ELF-1 (cell line): Measurements from ENCODE around the gene FXYD7.
"Not testable (repeated sequence)": the region's sequence is repeated elsewhere in the genome, so short reads cannot be mapped to it uniquely, and the experiment has no call there.

Source experiments
- DNase-seq: peaks from one replicate; pipeline ENCODE4 v3.0.0-alpha.2; 2016; ENCODE audit warnings: low read depth, low spot score

The FXYD7 gene

DNA sequence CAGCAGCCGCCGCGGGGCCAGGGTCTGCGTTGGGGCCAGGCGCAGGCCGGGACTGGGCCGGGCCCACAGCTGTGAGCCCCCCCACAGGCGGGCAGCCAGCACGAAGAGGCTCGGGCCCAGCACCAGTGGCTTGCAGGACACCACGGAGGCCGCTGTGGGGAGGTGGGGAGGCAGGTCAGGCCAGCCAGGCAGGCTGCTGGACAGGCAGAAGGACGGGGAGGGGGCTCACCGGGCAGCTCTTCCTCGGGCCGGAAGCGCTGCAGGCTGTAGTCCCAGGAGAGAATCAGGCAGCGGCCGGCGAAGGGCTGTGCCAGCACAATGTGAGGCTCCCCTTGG lies 16.5 kb upstream of the FXYD7 start:
- peak; percentile 38 for DNase-seq

DNA sequence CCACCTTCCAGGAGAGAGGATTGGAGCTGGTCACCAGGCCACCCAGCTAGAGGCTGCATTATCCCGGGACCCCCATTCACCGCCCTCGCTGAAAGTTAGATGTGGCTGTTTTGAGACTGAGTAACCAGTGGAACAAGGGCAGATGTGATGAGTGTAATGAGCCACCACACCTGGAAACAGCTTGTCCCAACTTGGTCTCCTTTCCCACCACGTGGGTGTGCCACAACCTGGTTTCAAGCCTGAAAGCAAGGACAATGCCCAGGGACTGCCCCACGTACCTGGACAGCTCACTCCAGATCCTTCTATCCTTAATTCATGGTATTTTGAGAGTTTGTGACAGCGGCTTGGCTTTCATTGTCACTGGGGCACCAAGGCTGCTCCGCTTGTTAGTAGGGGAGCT lies 15.2 kb upstream of the FXYD7 start:
- no peak for DNase-seq

DNA sequence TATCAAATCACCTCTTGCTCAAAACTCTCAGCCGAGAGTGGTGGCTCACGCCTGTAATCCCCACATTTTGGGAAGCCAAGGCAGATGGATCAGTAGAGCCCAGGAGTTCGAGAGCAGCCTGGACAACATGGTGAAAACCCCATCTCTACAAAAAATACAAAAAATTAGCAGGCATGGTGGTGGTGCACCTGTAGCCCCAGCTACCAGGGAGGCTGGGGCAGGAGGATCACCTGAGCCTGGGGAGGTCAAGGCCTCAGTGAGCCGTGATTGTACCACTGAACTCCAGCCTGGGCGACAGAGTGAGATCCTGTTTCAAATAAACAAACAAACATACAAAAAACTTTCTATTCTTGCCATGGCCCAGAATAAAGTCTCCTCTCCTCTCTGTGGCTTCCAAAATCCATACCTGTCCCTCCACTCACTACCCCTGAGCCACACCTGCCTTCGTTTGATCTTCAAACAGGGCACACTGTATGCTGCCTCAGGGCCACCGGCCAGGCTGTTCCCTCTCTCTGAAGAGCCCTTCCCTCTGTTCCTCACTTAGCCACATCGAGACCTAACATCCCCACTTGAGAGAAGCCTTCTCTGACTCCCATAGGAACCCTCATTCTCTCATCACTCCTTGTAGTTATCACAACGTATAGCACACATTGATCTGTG lies 14.5 kb upstream of the FXYD7 start:
- no peak for DNase-seq

DNA sequence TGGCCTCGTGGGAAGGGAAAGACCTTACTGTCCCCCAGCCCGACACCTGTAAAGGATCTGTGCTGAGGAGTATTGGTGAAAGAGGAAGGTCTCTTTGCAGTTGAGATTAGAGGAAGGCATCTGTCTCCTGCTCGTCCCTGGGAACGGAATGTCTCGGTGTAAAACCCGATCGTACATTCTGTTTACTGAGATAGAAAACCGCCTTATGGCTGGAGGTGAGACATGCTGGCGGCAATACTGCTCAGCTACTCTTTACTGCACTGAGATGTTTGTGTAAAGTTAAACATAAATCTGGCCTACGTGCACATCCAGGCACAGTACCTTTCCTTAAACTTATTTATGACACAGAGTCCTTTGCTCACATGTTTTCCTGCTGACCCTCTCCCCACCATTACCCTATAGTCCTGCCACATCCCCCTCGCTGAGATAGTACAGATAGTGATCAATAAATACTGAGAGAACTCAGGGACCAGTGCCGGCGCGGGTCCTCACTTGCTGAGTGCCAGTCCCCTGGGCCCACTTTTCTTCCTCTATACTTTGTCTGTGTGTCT lies 13.3 kb upstream of the FXYD7 start:
- not testable (repeated sequence) for DNase-seq

DNA sequence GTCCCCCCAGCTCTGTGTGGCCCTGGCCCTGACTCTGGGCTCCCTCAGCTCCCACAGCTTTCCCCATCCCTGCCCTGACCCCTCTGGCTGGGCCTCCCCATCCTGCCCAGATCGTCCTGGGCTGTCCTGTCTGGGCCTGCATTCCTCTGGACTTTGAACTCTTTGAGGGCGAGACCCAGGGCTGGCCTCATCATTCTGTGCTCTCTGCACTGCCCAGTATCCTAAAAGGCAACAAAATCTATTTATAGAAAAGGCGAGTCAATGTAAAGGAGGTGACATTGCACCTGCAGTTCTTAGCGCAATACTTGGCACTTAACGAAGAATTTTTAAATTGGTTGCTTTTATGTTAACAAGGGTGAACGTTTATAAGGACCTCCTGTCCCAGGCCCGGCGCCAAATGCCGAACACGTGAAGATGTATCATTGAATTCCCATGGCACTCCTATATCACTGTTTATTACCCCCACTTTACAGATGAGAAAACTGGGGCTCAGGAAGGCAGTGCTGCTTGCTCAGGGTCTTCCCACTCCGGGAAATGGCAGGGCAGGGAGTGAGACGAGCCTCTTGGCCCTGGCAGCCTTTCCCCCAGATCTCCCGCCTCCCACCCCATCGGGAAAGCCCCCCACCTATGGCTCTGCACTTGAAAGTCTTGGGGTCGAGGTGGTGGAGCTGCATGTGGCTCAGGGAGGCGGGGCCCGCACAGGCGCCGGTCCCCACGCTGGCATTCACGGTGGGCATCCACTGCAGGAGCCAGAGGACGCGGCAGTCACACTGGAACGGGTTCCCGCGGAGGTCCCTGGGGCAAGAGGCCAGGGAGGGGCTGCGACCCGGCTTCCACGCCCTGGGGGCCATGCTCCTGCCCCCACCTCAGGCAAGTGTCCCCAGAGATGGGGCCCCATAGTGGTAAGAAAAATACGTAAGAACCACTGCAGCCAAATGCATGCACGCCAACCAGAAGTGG lies 12.0 kb upstream of the FXYD7 start:
- no peak for DNase-seq

DNA sequence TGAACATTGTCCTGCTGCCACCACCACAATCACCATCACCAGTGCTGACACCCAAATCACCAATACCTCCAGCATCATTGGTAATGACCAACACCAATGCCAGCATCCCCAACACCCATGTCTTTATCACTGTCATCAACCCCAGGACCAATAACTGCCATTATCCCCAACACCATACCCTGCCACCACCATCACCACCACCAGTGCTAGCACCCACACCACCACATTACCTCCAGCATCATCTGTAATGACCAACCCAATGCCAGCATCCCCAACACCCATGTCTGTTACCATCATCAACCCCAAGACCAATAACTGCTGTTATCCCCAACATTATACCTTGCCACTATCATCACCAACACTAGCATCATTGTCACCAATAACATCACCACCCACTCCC lies 10.8 kb upstream of the FXYD7 start:
- DNase-seq = no peak

DNA sequence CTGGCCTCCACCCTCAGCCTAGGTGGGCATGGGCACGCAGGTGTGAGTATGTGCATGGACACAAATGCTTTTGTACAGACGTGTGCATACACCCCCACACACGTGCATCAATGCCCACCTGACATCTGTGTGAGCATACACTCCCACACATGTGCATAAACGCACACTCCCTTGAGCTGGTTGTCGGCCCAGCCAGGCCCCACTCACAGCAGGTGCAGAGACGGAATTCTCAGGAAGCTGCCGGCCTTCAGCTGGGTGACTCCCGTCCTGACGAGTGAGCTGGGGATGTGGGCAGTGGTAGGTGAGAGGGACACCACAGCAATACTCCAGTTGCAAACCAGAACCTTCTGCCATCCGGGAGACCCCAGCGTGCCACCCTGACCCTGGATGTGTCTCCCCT lies 9.2 kb upstream of the FXYD7 start:
- no peak for DNase-seq

DNA sequence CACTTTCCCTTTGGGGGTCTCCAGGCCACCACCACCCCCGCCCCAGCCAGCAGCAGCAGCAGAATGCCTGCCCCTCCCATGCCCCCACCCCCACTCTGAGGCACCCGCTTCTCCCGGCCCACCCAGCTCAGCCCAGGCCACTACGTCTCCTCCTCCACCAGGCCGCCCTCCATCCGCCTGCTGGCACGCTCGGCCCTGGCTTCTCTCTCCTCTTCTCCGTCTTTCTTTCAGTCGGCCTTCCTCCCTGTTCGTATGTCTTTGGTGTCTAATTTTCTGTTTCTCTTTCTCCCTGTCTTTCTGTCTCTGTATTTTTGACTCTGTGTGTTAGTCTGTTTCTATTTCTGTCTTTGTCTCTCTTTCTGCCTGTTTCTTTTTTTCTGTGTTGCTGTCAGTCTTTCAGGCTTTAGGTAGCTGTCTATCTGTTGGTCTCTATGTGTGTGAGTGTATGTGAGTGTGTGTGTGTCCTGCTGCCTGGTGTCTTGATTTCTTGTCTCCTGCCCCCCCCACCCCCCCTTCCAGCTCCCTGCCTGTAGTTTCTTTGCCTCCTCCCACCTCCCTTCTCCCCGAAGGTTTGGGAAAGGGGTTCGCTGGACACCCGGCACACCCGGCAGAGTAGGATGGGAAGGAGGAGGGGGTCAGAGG lies 8.3 kb upstream of the FXYD7 start, which contains the start of gene LGI4:
Gene LGI4 (minus strand): TSS at position 459 of the 642 bp plus-strand sequence. CDS start 379 bp downstream, at position 80.
- DNase-seq = no peak

DNA sequence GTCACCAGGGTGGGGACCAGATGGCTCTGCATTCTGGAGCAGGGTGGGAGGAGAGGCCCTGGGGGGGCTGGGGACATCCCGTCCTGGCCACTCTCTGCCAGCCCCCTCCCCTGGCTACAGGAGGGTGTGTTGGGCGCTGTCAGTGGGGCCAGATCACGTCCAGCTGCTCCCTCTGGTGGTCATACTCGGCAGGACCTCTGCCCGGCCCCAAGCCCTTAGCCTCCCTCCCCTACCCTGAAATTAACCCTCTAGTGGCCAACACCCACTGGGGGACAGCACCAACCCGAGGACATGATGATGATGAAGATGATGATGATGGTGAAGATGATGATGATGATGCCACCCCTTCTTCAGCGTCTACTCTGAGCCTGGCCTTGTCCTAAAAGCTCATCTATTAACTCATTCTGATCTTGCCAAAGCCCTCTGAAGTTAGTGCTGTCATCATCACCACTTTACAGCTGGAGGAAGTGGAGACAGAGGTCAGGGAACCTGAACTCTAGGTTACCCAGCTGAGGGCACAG lies 7.6 kb upstream of the FXYD7 start:
- peak; percentile 97 for DNase-seq

DNA sequence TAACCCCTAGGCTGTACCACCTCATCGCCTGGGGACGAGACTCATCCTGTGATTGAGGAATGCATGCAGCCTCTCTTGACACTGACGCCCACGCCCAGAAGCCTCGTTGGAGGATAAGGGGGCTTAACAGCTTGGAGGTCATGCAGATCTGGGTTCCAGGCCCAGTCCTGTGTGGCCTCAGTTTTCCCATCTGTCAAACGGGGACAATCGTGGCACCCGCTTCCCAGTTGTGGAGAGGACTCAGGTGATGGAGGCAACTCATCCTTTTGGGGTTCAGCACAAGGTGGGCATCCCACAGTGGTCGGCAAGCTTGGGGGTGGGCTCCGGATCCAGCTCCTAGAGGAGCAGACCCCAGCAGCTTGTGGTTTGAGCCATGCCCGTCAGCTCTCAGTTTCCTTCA lies 6.8 kb upstream of the FXYD7 start:
- no peak for DNase-seq

DNA sequence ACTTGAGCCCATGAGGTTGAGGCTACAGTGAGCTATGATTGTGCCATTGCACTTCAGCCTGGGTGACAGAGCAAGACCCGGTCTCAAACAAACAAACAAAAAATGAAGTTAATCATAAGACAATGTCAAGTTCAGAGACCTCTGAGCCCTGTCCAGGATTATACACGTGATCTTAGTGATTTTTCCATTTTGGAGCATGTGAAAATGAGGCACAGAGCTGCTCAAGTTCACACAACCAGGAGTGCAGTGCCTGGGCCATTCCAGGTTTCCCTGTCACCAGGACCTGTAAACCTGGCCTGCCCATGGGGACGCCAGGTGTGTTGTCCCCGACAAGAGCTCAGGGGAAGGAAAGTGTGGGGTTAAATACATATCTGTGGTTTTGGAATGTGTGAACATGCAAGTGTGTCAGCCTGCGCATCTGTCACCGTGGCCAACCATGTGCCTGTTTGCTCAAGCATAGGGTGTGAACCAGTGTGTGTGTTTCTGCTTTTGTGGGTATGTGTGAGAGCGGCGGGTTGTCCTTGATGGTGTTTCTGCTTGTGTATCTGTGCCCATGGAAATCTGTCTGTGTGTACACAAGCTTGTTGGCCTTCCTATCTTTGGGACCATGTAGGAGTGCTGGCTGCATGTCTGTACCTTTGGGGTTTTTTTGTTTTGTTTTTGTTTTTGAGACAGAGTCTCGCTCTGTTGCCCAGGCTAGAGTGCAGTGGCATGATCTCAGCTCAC lies 5.9 kb upstream of the FXYD7 start:
- DNase-seq = no peak

DNA sequence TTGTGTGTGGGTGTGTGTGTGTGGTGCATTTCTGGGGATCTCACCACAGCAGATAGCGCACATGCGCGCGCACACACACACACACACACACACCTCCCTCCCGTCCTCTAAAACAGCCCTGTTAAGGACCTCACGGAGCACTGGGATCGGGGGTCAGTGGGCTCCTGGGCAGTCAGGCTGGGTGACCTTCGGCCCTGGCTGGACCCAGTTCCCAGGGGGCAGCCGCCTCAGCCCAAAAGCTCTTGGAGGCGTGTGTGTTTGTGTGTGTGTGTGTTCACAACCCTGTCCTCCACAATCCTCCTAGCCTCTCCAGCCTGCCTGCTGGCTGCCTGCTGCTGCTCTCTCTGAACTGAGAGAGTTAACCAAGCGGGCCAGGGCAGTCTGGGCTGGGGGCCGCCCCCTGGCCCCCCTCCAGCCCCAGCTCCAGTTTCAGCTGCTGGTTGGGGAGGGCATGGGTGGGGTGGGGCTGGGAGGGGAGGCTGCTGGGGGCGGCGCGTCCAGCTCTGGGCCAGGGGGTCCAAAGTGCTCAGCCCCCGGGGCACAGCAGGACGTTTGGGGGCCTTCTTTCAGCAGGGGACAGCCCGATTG lies 4.7 kb upstream of the FXYD7 start, which contains the start of gene FXYD1:
Gene FXYD1 (plus strand): TSS at position 520 of the 588 bp plus-strand sequence. CDS start 1,256 bp downstream, outside the sequence.
- no peak for DNase-seq

DNA sequence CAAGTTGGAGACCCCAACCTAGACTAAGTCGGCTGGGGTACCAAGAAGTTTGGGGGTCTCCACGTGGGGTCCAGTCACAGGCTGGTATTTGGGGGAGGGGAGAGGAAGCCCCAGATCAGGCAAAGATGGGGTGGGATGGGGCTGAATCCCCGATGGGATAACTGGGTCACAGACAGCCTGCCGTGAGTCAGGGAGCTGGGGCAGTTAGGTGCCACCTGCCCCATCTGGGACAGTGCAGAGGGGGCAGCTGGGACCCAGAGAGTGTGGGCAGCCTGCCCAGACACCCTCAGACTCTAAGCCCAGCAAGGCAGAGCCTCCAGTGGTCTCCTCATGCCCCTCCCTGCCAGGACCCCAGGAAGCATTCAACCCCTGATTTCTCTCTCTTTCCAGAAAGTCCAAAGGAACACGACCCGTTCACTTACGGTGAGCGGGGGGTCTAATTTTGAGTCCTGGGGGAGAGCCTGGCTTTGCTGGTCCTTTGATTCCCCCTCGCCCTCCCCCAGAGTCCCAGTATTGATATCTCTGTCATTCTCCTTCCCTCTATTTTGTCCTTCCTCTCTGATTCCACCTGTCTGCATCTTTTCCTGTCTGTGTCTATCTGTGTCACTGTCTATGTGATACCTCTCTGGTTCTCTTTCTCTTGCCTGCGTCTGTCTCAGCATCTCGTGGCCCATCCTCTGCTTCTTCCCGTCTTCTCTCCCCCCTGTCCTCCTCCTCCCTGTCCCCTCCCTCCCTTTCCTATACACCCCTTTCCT lies 2.7 kb upstream of the FXYD7 start:
- no peak for DNase-seq

DNA sequence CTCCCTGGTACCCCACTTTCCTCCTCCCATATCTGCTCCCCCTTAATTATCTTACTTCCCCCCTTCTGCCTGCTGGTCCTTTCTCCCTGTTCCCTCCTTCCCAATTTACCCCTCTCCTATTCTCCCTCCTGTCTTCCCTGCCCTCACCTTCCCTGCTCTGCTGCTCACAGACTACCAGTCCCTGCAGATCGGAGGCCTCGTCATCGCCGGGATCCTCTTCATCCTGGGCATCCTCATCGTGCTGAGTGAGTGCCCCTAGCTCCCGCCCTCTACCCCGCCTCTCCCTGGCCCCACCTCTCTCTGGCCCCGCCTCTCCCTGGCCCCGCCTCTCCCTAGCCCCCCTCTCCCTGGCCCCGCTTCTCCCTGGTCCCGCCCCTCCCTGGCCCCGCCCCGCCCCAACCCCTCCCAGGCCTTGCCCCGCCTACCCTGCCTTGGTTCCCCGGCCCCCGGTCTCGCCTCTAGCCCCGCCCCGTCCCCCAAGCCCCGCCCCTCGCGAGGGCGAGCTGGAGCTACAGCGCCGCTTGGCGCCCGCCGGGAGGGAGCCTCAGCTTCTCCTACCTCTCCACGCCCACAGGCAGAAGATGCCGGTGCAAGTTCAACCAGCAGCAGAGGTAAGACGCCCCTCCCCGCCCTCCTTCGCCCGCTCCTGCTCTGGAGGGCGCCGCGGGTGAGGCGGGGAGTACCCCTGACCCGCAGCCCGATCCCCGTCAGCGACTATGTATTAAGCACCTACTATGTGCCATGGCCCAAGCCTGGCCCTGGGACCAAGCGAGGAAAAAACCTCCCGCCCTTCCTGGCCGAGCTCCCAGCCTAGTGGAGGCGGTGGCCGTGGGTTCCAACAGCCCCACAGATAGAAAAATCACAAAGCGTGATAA lies 1.9 kb upstream of the FXYD7 start:
- peak; percentile 82 for DNase-seq

DNA sequence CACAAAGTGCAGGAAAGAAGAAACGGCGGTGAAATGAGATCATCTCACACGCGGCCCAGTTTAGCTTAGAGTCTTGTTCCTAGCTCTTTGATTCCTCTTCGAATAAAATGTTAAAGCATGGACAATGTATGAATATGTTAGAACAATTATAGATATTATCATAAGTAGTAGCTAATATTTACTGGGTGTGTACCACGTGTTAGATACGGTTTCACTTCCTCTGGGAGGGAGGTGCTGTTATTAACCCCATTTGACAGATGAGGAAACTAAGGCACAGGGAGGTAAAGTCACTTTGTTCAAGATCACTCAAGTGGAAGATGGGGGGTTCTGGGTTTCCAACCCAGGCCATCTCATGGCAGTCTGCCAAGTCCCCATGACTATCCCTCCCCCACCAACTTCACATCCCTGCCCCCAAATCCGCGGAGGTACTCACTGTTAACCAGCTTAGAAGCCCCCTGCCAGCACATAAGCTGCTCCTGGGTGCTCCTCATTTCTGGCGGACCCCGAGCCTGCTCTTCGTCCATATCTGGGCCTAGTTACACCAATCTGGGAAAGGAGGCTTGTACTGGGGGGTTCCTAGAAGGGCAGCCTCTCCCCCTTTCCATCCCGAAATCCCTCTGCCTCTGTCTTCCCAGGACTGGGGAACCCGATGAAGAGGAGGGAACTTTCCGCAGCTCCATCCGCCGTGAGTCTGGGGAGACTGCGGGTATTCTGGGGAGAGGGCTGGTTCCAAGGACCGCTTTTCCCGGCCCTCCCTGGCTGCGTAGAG lies 1.0 kb upstream of the FXYD7 start:
- no peak for DNase-seq

DNA sequence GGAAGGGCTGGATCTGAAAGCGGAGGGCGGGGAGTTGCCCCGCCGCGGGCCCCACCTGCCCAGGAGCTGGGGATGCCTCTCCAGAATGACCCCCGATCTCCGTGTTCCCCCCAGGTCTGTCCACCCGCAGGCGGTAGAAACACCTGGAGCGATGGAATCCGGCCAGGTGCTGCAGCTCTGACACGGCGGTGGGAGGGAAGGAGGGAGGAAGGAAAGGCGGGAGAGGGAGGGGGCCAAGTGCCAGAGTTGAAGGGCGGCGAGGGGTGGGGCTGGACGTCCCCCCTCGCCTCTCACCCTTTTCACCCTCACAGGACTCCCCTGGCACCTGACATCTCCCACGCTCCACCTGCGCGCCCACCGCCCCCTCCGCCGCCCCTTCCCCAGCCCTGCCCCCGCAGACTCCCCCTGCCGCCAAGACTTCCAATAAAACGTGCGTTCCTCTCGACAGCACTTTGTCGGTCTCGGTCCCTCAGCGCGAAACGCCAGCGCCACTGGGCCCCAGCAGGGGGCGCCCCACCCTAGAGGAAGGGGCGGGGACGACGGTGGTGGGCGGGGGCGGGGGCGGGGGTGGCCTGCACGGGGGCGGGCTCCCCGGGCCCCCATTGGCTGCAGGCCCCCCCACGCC lies 337 bp upstream of the FXYD7 start:
- peak; percentile 62 for DNase-seq

DNA sequence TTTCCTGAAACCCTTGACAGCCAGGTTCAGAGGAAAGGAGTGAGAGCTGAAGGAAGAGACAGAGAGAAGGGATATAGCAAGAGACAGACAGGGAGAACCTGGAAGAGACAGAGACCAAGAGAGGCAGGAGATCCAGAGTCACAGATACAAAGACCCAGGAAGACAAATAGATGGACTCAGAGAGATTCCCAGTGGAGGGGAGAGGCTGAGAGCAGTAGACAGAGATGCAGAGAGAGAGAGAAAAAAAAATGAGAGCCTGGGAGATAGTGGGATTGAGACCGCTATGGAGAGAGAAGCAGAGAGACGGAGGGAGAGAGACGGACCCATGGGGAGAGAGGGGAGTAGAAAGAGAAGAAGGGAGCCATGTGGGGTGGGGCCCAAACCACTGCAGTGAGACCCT lies 763 bp downstream of the FXYD7 start:
- no peak for DNase-seq

DNA sequence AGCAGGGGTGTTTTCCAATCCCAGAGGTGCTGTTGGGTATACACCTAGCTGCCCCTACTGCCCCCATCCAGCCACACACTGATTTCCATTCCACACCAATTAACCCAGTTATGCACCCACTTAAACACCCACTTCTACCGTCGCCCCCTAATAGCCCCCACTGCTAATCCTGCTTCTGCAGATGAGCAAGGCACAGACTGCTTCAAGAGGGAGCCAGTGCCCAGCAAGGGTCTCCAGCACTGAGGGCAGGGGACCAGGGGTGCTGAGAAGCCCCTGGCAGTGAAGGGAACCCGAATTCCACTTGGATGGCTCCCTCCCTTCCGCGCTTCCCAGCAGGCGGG lies 1.2 kb downstream of the FXYD7 start:
- DNase-seq = no peak
